ENCODE data around the gene CD44. TPM values are rescaled to one million over a fixed set of nuclear protein-coding genes. Genes with fewer than 3 reads are reported as not detected.
A peak's percentile ranks its signal among the peaks of the same experiment; 100 is the strongest.

CD44 gene
- total and polyA plus RNA-seq, 2 donors: 51.1 to 78.7 TPM

DNA sequence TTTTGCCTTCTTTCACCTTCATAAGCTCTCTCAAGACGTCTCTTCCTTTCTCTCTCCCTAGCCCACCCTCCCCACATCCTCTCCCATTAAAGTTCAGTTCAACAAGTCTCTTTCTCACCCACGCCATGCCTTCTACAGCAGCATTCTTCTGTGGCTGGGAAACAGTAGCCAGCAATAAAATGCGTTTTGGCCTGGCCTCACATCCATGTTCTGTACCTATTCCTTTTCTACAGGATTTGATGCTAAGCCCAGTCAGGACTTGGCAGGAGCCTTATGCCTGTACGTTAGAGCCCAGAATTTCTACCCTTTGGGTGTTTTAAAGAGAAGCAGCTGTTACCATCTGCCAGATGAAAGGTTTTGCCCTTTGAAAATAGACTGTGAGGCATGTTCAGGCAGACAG, 7.1 kb upstream of the CD44 start:
- no peaks in the 10 kb centered on the region for H3K9me3 ChIP-seq (ENCODE audit: control insufficient read depth in 2 of 2, insufficient read depth in 1 of 2, low read length in 1 of 2)
- 49% methylated on average over 4 of the region's 4 CpGs for WGBS
- H3K36me3 ChIP-seq (ENCODE audit: control insufficient read depth in 2 of 2, insufficient read depth in 2 of 2, low read length in 1 of 2): no peaks in the 10 kb centered on the region
- H3K27ac ChIP-seq (ENCODE audit: low read depth in 1 of 2, low read length in 1 of 2): peak overlapping the region in 1 of 2 donors; percentile 72
- peak in 5 of 9 donors; percentile 48 to 78 (median 53) for DNase-seq (ENCODE audit: low read depth in 6 of 9, low spot score in 9 of 9)
- no peaks in the 10 kb centered on the region for H3K27me3 ChIP-seq (ENCODE audit: control insufficient read depth in 2 of 2, insufficient read depth in 1 of 2, low read length in 1 of 2)
- H3K4me3 ChIP-seq (ENCODE audit: low read length in 2 of 2): no peak overlapping the region
- H3K4me1 ChIP-seq (ENCODE audit: control insufficient read depth in 2 of 2, insufficient read depth in 2 of 2, low read length in 2 of 2): peaks cover 10 to 23% of the 10 kb centered on the region in 2 donors

DNA sequence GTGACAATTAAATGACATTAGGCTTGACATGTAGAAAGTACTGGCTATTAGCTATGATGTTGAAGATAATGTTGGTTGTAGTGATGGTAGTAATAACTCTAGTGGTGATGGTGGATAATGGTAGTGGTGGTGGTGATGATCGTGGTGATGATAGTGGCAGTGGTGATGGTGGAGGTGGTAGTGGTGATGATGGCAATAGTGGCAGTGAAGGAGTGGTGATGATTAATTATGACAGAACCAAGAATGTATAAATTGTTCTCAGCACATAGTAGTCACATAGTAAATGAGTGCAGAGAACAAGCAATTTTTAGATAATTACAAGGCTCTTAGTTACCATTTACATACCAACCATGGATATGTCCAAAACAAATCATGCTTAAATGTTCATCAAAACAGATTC, 5.3 kb upstream of the CD44 start:
- no peak for DNase-seq (ENCODE audit: low read depth in 6 of 9, low spot score in 9 of 9)
- Histone ChIP-seq H3K4me1 (ENCODE audit: control insufficient read depth in 2 of 2, insufficient read depth in 2 of 2, low read length in 2 of 2) (peaks cover 14 to 27% of the 10 kb centered on the region in 2 donors), H3K4me3 (ENCODE audit: low read length in 2 of 2) (no peak overlapping the region), H3K27me3 (ENCODE audit: control insufficient read depth in 2 of 2, insufficient read depth in 1 of 2, low read length in 1 of 2) (peaks cover 0 to under 1% of the 10 kb centered on the region in 2 donors), H3K27ac (ENCODE audit: low read depth in 1 of 2, low read length in 1 of 2) (no peak overlapping the region), H3K9me3 (ENCODE audit: control insufficient read depth in 2 of 2, insufficient read depth in 1 of 2, low read length in 1 of 2) (no peaks in the 10 kb centered on the region), H3K36me3 (ENCODE audit: control insufficient read depth in 2 of 2, insufficient read depth in 2 of 2, low read length in 1 of 2) (no peaks in the 10 kb centered on the region)
- 98% methylated on average over 1 of the region's 1 CpG for WGBS

DNA sequence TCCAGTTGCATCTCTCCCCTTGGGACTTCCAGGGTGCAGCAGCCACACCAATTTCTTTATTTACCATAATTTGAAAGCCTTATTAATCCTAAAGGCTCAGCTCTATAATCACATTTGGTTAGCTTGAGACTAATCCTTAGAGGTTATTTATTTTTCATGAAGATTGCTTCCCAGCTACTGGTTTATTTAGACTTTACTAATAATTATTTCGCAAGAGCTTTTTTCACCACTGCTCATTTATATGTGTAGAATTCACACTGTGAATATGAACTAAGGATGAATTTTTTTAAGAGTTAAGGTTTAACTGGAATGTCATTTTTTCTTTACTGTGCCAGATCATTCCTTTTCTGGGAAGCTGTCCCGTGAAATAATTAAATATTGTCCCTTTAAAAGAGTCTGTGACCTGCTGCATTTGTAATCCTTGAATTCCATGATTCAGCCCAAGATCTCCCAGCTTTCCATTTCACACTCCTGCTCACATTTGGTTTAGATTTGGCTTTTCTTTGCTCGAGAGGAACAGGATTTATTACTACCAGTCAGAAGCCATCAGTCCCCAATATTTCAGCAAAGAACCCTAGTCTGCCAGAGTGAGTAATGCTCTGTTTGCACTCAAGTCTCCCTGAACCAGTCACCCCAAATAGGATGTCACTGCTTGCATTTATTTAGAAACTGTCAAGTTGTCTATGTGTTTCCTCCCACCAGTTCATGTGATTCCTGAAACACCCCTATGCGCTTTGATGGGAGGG, 4.4 kb upstream of the CD44 start:
- Histone ChIP-seq H3K27me3 (ENCODE audit: control insufficient read depth in 2 of 2, insufficient read depth in 1 of 2, low read length in 1 of 2) (peaks cover 0 to 8% of the 10 kb centered on the region in 2 donors), H3K27ac (ENCODE audit: low read depth in 1 of 2, low read length in 1 of 2) (no peak overlapping the region), H3K9me3 (ENCODE audit: control insufficient read depth in 2 of 2, insufficient read depth in 1 of 2, low read length in 1 of 2) (peaks cover 0 to 3% of the 10 kb centered on the region in 2 donors), H3K36me3 (ENCODE audit: control insufficient read depth in 2 of 2, insufficient read depth in 2 of 2, low read length in 1 of 2) (no peaks in the 10 kb centered on the region), H3K4me1 (ENCODE audit: control insufficient read depth in 2 of 2, insufficient read depth in 2 of 2, low read length in 2 of 2) (peaks cover 17 to 33% of the 10 kb centered on the region in 2 donors), H3K4me3 (ENCODE audit: low read length in 2 of 2) (no peak overlapping the region)
- 95% methylated on average over 4 of the region's 4 CpGs for WGBS
- DNase-seq (ENCODE audit: low read depth in 6 of 9, low spot score in 9 of 9): no peak

DNA sequence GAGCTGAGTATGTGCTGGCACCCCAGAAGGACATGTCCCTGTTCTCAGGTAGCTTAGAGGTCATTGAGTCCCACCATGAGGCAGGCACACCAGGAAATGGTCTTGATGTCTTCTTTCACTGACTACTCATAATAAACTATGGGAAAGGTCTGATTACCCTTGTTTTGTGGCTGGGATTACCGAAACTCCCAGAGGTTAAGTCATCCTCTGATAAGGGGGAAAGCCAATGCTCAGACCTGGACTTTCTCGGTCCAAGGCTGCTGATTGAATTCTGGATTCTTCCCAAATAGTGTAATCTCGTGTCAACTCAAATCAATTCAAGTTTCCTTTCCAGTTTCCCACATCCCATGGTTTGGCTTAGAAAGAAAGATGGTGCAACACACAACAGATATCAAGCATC, 3.7 kb upstream of the CD44 start:
- H3K27me3 ChIP-seq (ENCODE audit: control insufficient read depth in 2 of 2, insufficient read depth in 1 of 2, low read length in 1 of 2): peaks cover 0 to 8% of the 10 kb centered on the region in 2 donors
- no peak overlapping the region for H3K4me3 ChIP-seq (ENCODE audit: low read length in 2 of 2)
- H3K36me3 ChIP-seq (ENCODE audit: control insufficient read depth in 2 of 2, insufficient read depth in 2 of 2, low read length in 1 of 2): no peaks in the 10 kb centered on the region
- H3K27ac ChIP-seq (ENCODE audit: low read depth in 1 of 2, low read length in 1 of 2): no peak overlapping the region
- peaks cover 21 to 40% of the 10 kb centered on the region in 2 donors for H3K4me1 ChIP-seq (ENCODE audit: control insufficient read depth in 2 of 2, insufficient read depth in 2 of 2, low read length in 2 of 2)
- 93% methylated on average over 3 of the region's 3 CpGs for WGBS
- H3K9me3 ChIP-seq (ENCODE audit: control insufficient read depth in 2 of 2, insufficient read depth in 1 of 2, low read length in 1 of 2): peaks cover 0 to 4% of the 10 kb centered on the region in 2 donors
- DNase-seq (ENCODE audit: low read depth in 6 of 9, low spot score in 9 of 9): no peak

DNA sequence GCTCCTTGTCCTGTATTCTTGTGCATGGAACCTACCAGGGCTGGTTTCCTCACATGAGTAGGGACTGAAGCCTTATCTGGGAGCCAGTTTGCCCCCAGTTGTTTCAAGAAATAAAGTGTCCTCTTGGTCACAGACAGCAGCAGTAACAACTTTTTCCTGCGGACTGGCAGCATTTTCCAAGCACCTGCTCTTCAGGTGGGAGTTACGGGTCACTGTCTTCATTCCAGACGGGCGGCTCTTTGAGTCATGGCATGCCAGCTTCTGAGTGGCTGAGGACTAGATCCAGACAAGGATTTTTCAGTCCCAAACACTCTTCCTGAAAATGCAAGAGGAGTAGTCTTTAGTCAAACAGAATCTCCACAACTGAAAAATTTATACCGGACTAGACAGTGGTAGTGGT, 2.7 kb upstream of the CD44 start:
- H3K27ac ChIP-seq (ENCODE audit: low read depth in 1 of 2, low read length in 1 of 2): no peak overlapping the region
- no peak for DNase-seq (ENCODE audit: low read depth in 6 of 9, low spot score in 9 of 9)
- peaks cover 21 to 42% of the 10 kb centered on the region in 2 donors for H3K4me1 ChIP-seq (ENCODE audit: control insufficient read depth in 2 of 2, insufficient read depth in 2 of 2, low read length in 2 of 2)
- H3K27me3 ChIP-seq (ENCODE audit: control insufficient read depth in 2 of 2, insufficient read depth in 1 of 2, low read length in 1 of 2): peaks cover 0 to 8% of the 10 kb centered on the region in 2 donors
- 98% methylated on average over 5 of the region's 5 CpGs for WGBS
- H3K36me3 ChIP-seq (ENCODE audit: control insufficient read depth in 2 of 2, insufficient read depth in 2 of 2, low read length in 1 of 2): no peaks in the 10 kb centered on the region
- H3K4me3 ChIP-seq (ENCODE audit: low read length in 2 of 2): no peak overlapping the region
- H3K9me3 ChIP-seq (ENCODE audit: control insufficient read depth in 2 of 2, insufficient read depth in 1 of 2, low read length in 1 of 2): peaks cover 0 to 4% of the 10 kb centered on the region in 2 donors

DNA sequence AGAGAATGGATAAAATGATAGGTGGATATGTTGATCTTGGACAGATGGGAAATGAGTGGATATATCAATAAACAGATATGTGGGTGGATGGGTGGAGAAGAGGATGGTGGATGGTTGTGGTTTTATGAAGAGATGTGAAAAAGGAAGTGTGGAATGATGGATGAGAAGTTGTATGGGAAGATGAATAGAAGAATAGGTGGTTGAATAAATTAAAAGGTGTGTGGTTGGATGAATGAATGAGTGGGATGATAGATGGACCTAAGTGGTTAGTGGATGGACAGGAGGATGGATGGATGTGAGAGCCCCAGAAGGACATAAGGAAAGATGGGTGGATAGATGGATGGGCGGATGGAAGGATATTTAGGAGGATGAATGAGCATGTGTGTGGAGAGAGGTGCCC, 913 bp upstream of the CD44 start:
- Histone ChIP-seq H3K9me3 (ENCODE audit: control insufficient read depth in 2 of 2, insufficient read depth in 1 of 2, low read length in 1 of 2) (peaks cover 0 to 4% of the 10 kb centered on the region in 2 donors), H3K4me3 (ENCODE audit: low read length in 2 of 2) (no peak overlapping the region), H3K4me1 (ENCODE audit: control insufficient read depth in 2 of 2, insufficient read depth in 2 of 2, low read length in 2 of 2) (peaks cover 14 to 43% of the 10 kb centered on the region in 2 donors), H3K27ac (ENCODE audit: low read depth in 1 of 2, low read length in 1 of 2) (no peak overlapping the region), H3K27me3 (ENCODE audit: control insufficient read depth in 2 of 2, insufficient read depth in 1 of 2, low read length in 1 of 2) (peaks cover 0 to 8% of the 10 kb centered on the region in 2 donors), H3K36me3 (ENCODE audit: control insufficient read depth in 2 of 2, insufficient read depth in 2 of 2, low read length in 1 of 2) (no peaks in the 10 kb centered on the region)
- 96% methylated on average over 1 of the region's 1 CpG for WGBS
- no peak for DNase-seq (ENCODE audit: low read depth in 6 of 9, low spot score in 9 of 9)

DNA sequence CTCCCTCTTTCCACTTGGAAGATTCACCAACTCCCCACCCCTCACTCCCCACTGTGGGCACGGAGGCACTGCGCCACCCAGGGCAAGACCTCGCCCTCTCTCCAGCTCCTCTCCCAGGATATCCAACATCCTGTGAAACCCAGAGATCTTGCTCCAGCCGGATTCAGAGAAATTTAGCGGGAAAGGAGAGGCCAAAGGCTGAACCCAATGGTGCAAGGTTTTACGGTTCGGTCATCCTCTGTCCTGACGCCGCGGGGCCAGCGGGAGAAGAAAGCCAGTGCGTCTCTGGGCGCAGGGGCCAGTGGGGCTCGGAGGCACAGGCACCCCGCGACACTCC, 397 bp upstream of the CD44 start:
- H3K9me3 ChIP-seq (ENCODE audit: control insufficient read depth in 2 of 2, insufficient read depth in 1 of 2, low read length in 1 of 2): peaks cover 0 to 4% of the 10 kb centered on the region in 2 donors
- H3K36me3 ChIP-seq (ENCODE audit: control insufficient read depth in 2 of 2, insufficient read depth in 2 of 2, low read length in 1 of 2): no peaks in the 10 kb centered on the region
- peaks cover 18 to 48% of the 10 kb centered on the region in 2 donors for H3K4me1 ChIP-seq (ENCODE audit: control insufficient read depth in 2 of 2, insufficient read depth in 2 of 2, low read length in 2 of 2)
- peak overlapping the region in 1 of 2 donors; percentile 72 for H3K27ac ChIP-seq (ENCODE audit: low read depth in 1 of 2, low read length in 1 of 2)
- H3K4me3 ChIP-seq (ENCODE audit: low read length in 2 of 2): peak overlapping the region; percentile 57 to 80
- peaks cover 0 to 8% of the 10 kb centered on the region in 2 donors for H3K27me3 ChIP-seq (ENCODE audit: control insufficient read depth in 2 of 2, insufficient read depth in 1 of 2, low read length in 1 of 2)
- DNase-seq (ENCODE audit: low read depth in 6 of 9, low spot score in 9 of 9): no peak
- 20% methylated on average over 16 of the region's 16 CpGs for WGBS

DNA sequence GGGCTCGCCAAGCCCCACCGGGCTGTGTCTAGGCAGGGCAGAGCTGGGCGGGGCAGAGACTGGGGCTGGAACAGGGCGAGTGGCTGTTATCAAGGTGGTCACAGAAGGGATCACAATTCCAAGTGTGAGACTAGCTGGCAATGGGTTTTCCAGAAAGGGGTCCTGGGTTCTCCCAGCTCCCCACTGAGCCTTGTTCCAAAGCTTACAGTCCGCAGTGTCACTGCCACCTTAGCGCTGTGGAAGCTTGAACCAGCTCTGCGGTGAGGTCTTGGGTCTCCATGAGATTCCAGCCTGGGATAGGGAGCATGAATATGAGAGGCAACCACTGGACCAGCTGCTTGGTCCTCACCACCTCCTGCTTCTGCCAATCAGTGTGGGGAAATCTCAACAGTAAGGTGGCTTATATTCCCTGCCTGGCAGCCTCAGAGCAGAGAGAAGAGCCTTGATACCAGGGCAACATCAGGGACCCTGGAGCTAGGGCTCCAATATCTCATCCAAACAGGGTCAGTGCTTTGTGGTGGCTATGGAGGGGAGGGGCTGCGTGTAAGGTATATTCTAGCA, 831 bp downstream of the CD44 start:
- peaks cover 28 to 60% of the 10 kb centered on the region in 2 donors for H3K4me1 ChIP-seq (ENCODE audit: control insufficient read depth in 2 of 2, insufficient read depth in 2 of 2, low read length in 2 of 2)
- H3K27me3 ChIP-seq (ENCODE audit: control insufficient read depth in 2 of 2, insufficient read depth in 1 of 2, low read length in 1 of 2): peaks cover 0 to 8% of the 10 kb centered on the region in 2 donors
- WGBS: 6% methylated on average over 8 of the region's 8 CpGs
- H3K36me3 ChIP-seq (ENCODE audit: control insufficient read depth in 2 of 2, insufficient read depth in 2 of 2, low read length in 1 of 2): no peaks in the 10 kb centered on the region
- peak overlapping the region; percentile 57 to 80 for H3K4me3 ChIP-seq (ENCODE audit: low read length in 2 of 2)
- H3K9me3 ChIP-seq (ENCODE audit: control insufficient read depth in 2 of 2, insufficient read depth in 1 of 2, low read length in 1 of 2): peaks cover 0 to 4% of the 10 kb centered on the region in 2 donors
- peak overlapping the region; percentile 54 to 89 for H3K27ac ChIP-seq (ENCODE audit: low read depth in 1 of 2, low read length in 1 of 2)
- peak in 1 of 9 donors; percentile 46 for DNase-seq (ENCODE audit: low read depth in 6 of 9, low spot score in 9 of 9)

DNA sequence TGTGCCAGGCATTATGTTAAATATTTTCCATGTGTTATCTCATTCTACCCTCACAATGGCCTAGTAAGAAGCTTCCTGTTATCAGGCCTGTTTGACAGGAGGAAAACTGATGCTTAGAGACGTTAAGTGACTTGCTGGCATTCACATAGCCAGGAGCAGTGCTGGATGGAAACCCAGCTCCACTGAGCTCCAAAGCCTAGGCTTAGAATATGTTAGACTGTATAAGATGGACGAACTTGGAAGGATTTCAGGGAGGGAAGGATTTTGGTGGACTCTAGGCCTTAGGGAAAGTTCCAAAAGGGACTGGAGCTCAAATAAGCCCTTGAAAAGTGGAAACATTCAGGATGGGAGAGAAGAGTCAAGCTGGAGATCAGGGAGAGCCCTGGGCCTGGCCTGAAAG, 2.1 kb downstream of the CD44 start:
- Histone ChIP-seq H3K27me3 (ENCODE audit: control insufficient read depth in 2 of 2, insufficient read depth in 1 of 2, low read length in 1 of 2) (peaks cover 0 to 8% of the 10 kb centered on the region in 2 donors), H3K4me1 (ENCODE audit: control insufficient read depth in 2 of 2, insufficient read depth in 2 of 2, low read length in 2 of 2) (peaks cover 37 to 70% of the 10 kb centered on the region in 2 donors), H3K36me3 (ENCODE audit: control insufficient read depth in 2 of 2, insufficient read depth in 2 of 2, low read length in 1 of 2) (no peaks in the 10 kb centered on the region), H3K9me3 (ENCODE audit: control insufficient read depth in 2 of 2, insufficient read depth in 1 of 2, low read length in 1 of 2) (peaks cover 0 to 4% of the 10 kb centered on the region in 2 donors), H3K4me3 (ENCODE audit: low read length in 2 of 2) (peak overlapping the region; percentile 57 to 80), H3K27ac (ENCODE audit: low read depth in 1 of 2, low read length in 1 of 2) (peak overlapping the region; percentile 54 to 71)
- 78% methylated on average over 2 of the region's 2 CpGs for WGBS
- peak in 1 of 9 donors; percentile 38 for DNase-seq (ENCODE audit: low read depth in 6 of 9, low spot score in 9 of 9)
